T-cell (primary cell): ENCODE measurements around the gene DNAJC18. TPM values are rescaled to one million over a fixed set of nuclear protein-coding genes. Genes with fewer than 3 reads are reported as not detected.

Experiments
- ATAC-seq, 4 experiments: fragments of 200-7000 bp in 3 of 4; fragments of 150-1000 bp in 1 of 4; cut with Tn5 transposase; replicated peaks in 1 of 4; 1 replicate in 3 of 4; 2 replicates in 1 of 4; pipeline ENCODE4 v1.10.0; 2021; ENCODE audit warnings: moderate library complexity in 3 of 4, mild to moderate bottlenecking in 2 of 4, moderate number of reproducible peaks in 1 of 4
- CTCF ChIA-PET, 2 donors: fragments of 300-600 bp; sonication (Branson Sonifier 250); formaldehyde crosslinking; loops; one replicate each; lab custom pipeline; 2022; ENCODE audit warnings: antibody characterized with exemption in 2 of 2; lab: Charles Lee
- POLR2A ChIA-PET, 2 donors: fragments of 300-600 bp; sonication (Branson Sonifier 250); formaldehyde crosslinking; loops; one replicate each; lab custom pipeline; 2022; ENCODE audit warnings: antibody characterized with exemption in 2 of 2; lab: Charles Lee
- DNase-seq, 35 experiments: peaks; one replicate each; pipeline versions ENCODE4 v3.0.0 to v3.0.0-alpha.2; 2013 to 2023
- H3K27ac ChIP-seq: one replicate; pipeline ENCODE4 v1.5.1; 2013; ENCODE audit warnings: low read length
- H3K27me3 ChIP-seq, 2 experiments: replicated peaks in 1 of 2; 1 replicate in 1 of 2; 2 replicates in 1 of 2; pipeline versions ENCODE4 v1.6.1 to v1.7.0; 2013; ENCODE audit warnings: low read length in 1 of 2, mixed read lengths in 1 of 2; ENCODE audit not compliant: control insufficient read depth in 2 of 2, insufficient read depth in 2 of 2; ENCODE audit errors: extremely low read depth in 1 of 2
- H3K36me3 ChIP-seq, 2 donors: 1 replicate in 1 of 2; 2 replicates in 1 of 2; pipeline versions ENCODE4 v1.6.1 to v1.7.0; 2013; ENCODE audit warnings: low read length in 1 of 2; ENCODE audit not compliant: control insufficient read depth in 2 of 2, insufficient read depth in 1 of 2; ENCODE audit errors: extremely low read depth in 1 of 2
- H3K4me1 ChIP-seq, 2 experiments: 1 replicate in 1 of 2; 2 replicates in 1 of 2; pipeline versions ENCODE4 v1.6.1 to v1.7.0; 2013; ENCODE audit warnings: low read length in 2 of 2, mixed read lengths in 1 of 2; ENCODE audit not compliant: insufficient read depth in 2 of 2, control insufficient read depth in 1 of 2; ENCODE audit errors: extremely low read depth in 1 of 2
- H3K4me3 ChIP-seq, 2 donors: 1 replicate in 1 of 2; 2 replicates in 1 of 2; pipeline versions ENCODE4 v1.5.1 to v1.7.0; 2013; ENCODE audit warnings: mild to moderate bottlenecking in 2 of 2, low read length in 1 of 2, moderate library complexity in 1 of 2; ENCODE audit not compliant: control insufficient read depth in 1 of 2; ENCODE audit errors: extremely low read depth in 1 of 2
- H3K9me3 ChIP-seq: 2 replicates; pipeline ENCODE4 v1.7.0; 2013
- H3K27ac Mint-ChIP-seq, 2 donors: one replicate each; pipeline ENCODE4 v1.8.0; 2020 to 2021; ENCODE audit warnings: mild to moderate bottlenecking in 2 of 2, mixed read lengths in 2 of 2
- H3K27me3 Mint-ChIP-seq, 2 donors: one replicate each; pipeline ENCODE4 v1.8.0; 2021 to 2022; ENCODE audit warnings: mixed read lengths in 2 of 2
- H3K36me3 Mint-ChIP-seq: one replicate; pipeline ENCODE4 v1.8.0; 2021; ENCODE audit warnings: mixed read lengths
- H3K4me1 Mint-ChIP-seq, 3 donors: one replicate each; pipeline ENCODE4 v1.8.0; 2020 to 2022; ENCODE audit warnings: mixed read lengths in 3 of 3, mild to moderate bottlenecking in 1 of 3
- H3K4me3 Mint-ChIP-seq, 3 donors: one replicate each; pipeline ENCODE4 v1.8.0; 2020 to 2022; ENCODE audit warnings: mild to moderate bottlenecking in 3 of 3, mixed read lengths in 3 of 3, moderate library complexity in 3 of 3
- H3K9me3 Mint-ChIP-seq, 3 donors: one replicate each; pipeline ENCODE4 v1.8.0; 2020 to 2022; ENCODE audit warnings: mixed read lengths in 3 of 3
- WGBS: methylation state at CpG from one replicate; pipeline ENCODE4 v1.1.5; 2013; ENCODE audit warnings: missing lambda C conversion rate; ENCODE audit not compliant: insufficient coverage; 5-methylcytosine and 5-hydroxymethylcytosine counted together
- total RNA-seq, 35 experiments: library from RNA in 6 of 35; stranded (reverse) in 6 of 35; fragments of 120-200 nt in 1 of 35; gene quantifications; one replicate each; pipeline versions ENCODE4 v1.2.1 to v1.2.4 and lab custom pipeline; 2013 to 2026

The DNAJC18 gene
- total RNA-seq, 5 donors from 2014 or later (not counting 1 experiment from before 2014, with no cell fraction given) = 4.7 to 7.2 (median 6.4) TPM

DNA sequence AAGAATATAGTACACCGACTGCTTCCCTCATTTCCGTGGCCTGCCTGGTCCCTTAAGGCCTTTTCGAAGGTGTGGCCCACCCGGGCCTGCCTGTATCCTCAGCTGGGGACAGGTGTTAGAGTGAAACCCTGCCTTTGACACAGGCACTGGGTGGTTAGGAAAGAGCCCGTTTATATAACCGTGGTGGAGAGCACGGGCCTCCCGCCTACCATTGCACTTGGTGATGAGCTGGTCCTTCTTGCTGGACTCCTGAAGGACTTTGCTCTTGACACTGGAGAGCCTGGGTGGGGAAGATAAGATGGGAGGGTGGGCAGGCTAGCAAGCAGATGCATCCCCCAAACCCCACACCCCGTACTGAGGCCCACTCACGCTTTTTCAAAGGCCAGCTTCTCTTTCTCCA lies 37.8 kb downstream of the DNAJC18 start:
- no peaks in the 10 kb centered on the region for H3K9me3 ChIP-seq
- H3K4me3 ChIP-seq = no peak overlapping the region
- 100% methylated on average over 6 of the region's 10 CpGs for WGBS
- H3K9me3 Mint-ChIP-seq = no peaks in the 10 kb centered on the region
- no peak overlapping the region for H3K27ac ChIP-seq
- H3K36me3 Mint-ChIP-seq = peaks cover 4% of the 10 kb centered on the region
- no peak overlapping the region for H3K4me3 Mint-ChIP-seq
- DNase-seq (no peak), ATAC-seq (no peak)
- CTCF ChIA-PET = no interaction called here
- no peaks in the 10 kb centered on the region for H3K27me3 ChIP-seq
- POLR2A ChIA-PET = interaction anchor here in 1 of 2 donors (0.6 kb wide), 1 partner anchor 130 kb away, joined by 3 read pairs; no protein-coding TSS in a partner anchor
- H3K4me1 ChIP-seq = peaks cover 12 to 26% of the 10 kb centered on the region in 2 experiments
- peaks cover 21 to 29% (median 28%) of the 10 kb centered on the region in 3 donors for H3K4me1 Mint-ChIP-seq
- H3K36me3 ChIP-seq = peaks cover 3 to 5% of the 10 kb centered on the region in 2 donors
- no peaks in the 10 kb centered on the region for H3K27me3 Mint-ChIP-seq
- H3K27ac Mint-ChIP-seq = no peak overlapping the region

DNA sequence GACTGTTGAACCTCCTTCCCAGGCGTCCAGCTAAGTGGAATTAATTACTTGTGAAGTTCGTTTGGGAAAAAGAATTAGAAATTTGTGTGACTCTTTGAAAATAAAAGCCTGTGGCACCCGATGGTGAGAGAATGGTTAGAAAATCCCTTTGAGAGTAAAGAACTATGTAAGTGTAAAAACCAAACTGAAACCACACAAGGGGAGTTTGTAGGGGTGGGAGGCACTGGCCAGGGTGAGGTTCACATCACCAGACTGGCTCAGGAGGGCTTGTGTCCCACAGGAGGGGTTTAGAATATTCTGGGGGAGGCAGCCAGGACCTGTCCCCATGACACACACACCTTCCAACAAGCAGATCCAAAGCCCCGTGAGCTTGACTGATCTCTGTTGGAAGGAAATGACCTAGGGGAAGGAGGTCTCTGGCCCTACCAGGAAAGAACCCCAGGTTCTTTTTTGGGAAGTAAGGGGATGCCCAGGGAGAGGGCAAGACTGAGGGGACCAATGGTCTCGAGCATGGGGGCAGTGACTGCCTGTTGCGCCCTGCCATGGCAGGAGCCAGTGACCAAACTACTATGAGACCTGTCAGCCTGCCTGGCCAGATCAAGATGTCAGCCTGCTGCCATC lies 39.7 kb downstream of the DNAJC18 start:
- H3K4me1 Mint-ChIP-seq = peaks cover 20 to 29% (median 26%) of the 10 kb centered on the region in 3 donors

DNA sequence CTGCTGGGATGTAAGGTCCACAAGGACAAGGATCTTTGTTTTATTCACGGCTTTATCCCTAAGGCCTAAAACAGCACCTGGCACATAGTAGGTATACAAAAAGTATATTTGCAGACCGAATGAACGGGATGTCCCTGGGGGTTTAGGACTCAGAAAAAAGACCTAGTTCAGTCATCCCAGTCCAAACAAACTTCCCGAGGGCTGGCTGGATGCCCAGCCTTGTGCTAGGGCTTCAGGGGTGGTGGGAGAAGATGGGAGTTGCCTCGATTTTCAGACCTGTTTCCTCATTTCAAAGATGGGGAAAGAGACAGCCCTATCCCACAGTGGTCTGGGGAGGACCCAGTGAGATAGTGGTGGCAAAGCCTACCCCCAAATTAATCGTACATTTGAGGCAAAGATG lies 41.4 kb downstream of the DNAJC18 start:
- Histone ChIP-seq H3K36me3 (peaks cover 3 to 5% of the 10 kb centered on the region in 2 donors), H3K4me1 (peaks cover 0 to 24% of the 10 kb centered on the region in 2 experiments), H3K27ac (no peak overlapping the region), H3K27me3 (peaks cover 0 to 9% of the 10 kb centered on the region in 2 experiments), H3K9me3 (no peaks in the 10 kb centered on the region), H3K4me3 (no peak overlapping the region)
- CTCF ChIA-PET = no interaction called here
- WGBS = no CpG with 5 or more reads among the region's 6 CpGs
- Mint-ChIP-seq H3K27me3 (no peaks in the 10 kb centered on the region), H3K27ac (no peak overlapping the region), H3K36me3 (peaks cover 4% of the 10 kb centered on the region), H3K4me3 (no peak overlapping the region), H3K4me1 (peaks cover 10 to 18% (median 11%) of the 10 kb centered on the region in 3 donors), H3K9me3 (no peaks in the 10 kb centered on the region)
- DNase-seq = no peak
- ATAC-seq = no peak
- POLR2A ChIA-PET = interaction anchor here in 1 of 2 donors (0.7 kb wide), 1 partner anchor 93 kb away, joined by 3 read pairs; no protein-coding TSS in a partner anchor

More for the DNA sequence above, 39.7 kb downstream of the DNAJC18 start:
- DNase-seq = no peak
- no peak overlapping the region for H3K27ac ChIP-seq
- H3K9me3 ChIP-seq = no peaks in the 10 kb centered on the region
- Mint-ChIP-seq H3K9me3 (no peaks in the 10 kb centered on the region), H3K4me3 (no peak overlapping the region), H3K27me3 (no peaks in the 10 kb centered on the region), H3K27ac (no peak overlapping the region), H3K36me3 (peaks cover 4% of the 10 kb centered on the region)
- WGBS = 51% methylated on average over 4 of the region's 6 CpGs
- no peak for ATAC-seq
- ChIA-PET POLR2A (interaction anchor here in 1 of 2 donors (0.5 to 0.7 kb wide), 2 partner anchors 152 to 1043 kb away, joined by 3 to 4 read pairs; no protein-coding TSS in a partner anchor), CTCF (no interaction called here)
- H3K27me3 ChIP-seq = no peaks in the 10 kb centered on the region
- no peak overlapping the region for H3K4me3 ChIP-seq
- peaks cover 11 to 22% of the 10 kb centered on the region in 2 experiments for H3K4me1 ChIP-seq
- H3K36me3 ChIP-seq = peaks cover 3 to 5% of the 10 kb centered on the region in 2 donors

DNA sequence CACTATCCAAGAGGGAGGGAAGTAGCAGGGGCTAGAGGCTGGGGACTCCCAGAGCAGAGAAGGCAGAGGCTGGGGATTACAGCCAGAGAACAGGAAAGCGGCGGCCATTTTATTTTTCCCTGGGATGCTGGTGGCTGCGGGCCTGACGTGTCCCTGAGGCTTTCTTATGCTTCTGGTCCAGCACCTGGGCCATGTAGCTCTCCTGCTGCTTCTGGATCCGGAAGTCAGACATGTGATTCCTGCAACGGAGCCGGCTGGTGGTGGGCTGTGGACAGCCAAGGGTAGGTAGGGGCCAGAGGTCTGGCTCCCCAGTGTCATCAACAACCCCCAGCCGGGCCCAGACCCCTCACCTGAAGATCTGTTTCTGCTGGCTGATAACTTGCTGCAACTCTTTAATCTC lies 42.6 kb downstream of the DNAJC18 start:
- Histone ChIP-seq H3K9me3 (no peaks in the 10 kb centered on the region), H3K4me3 (no peak overlapping the region), H3K36me3 (peaks cover 3 to 5% of the 10 kb centered on the region in 2 donors), H3K27me3 (peaks cover 0 to 9% of the 10 kb centered on the region in 2 experiments), H3K4me1 (peaks cover 0 to 30% of the 10 kb centered on the region in 2 experiments), H3K27ac (no peak overlapping the region)
- H3K36me3 Mint-ChIP-seq = peaks cover 4% of the 10 kb centered on the region
- H3K27ac Mint-ChIP-seq = no peak overlapping the region
- ATAC-seq (no peak), DNase-seq (no peak)
- peaks cover 8 to 15% (median 9%) of the 10 kb centered on the region in 3 donors for H3K4me1 Mint-ChIP-seq
- H3K9me3 Mint-ChIP-seq = no peaks in the 10 kb centered on the region
- WGBS = 100% methylated on average over 4 of the region's 8 CpGs
- ChIA-PET POLR2A (no interaction called here), CTCF (interaction anchor here in 1 of 2 donors (1.5 kb wide), 1 partner anchor 24 kb away, joined by 4 read pairs; no protein-coding TSS in a partner anchor)
- no peak overlapping the region for H3K4me3 Mint-ChIP-seq
- no peaks in the 10 kb centered on the region for H3K27me3 Mint-ChIP-seq

DNA sequence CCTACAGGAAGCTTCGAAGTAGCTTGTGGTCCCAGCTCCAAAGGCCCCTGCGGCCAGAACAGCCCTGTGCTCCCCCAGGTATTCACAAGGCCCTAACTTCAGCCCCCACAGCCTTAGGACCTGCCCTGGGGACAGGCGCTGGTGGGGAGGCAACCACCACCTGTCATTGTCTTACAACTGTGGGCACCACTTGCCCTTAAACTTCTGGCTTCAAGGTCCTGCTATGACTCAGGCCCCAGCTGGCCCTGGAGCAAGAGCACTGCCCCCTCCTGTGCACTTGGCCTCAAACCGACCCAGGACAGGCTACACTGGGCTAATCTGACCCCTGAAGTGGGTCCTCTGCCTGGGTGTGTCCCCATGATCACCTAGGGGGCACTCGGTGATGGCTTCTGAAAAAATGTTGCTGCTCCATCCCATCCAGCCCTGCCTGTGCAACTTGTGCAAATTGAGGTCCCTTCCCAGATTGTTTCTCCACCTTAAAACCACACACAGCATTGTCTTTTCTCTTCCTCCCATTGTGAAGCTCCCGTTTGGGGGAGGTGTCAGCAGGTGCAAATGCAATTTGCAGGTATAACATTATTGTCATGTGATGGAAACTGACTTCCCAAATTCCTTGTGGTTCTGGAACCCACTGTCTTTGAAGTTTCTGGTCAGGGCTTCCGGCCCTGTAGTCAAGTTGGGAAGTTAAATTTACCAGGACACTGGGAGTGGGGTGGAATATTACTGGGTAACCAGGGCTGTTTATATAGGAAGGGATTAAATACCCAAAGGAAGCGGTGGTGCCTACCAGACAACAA lies 43.3 kb downstream of the DNAJC18 start:
- ATAC-seq = no peak
- POLR2A ChIA-PET = no interaction called here
- Histone ChIP-seq H3K27me3 (peaks cover 0 to 9% of the 10 kb centered on the region in 2 experiments), H3K27ac (no peak overlapping the region), H3K4me3 (no peak overlapping the region), H3K9me3 (no peaks in the 10 kb centered on the region), H3K4me1 (peaks cover 0 to 37% of the 10 kb centered on the region in 2 experiments), H3K36me3 (no peaks in the 10 kb centered on the region)
- Mint-ChIP-seq H3K4me1 (peaks cover 15 to 21% (median 15%) of the 10 kb centered on the region in 3 donors), H3K4me3 (peak overlapping the region; percentile 21 to 43 (median 24)), H3K36me3 (peaks cover 4% of the 10 kb centered on the region), H3K27ac (no peak overlapping the region), H3K27me3 (no peaks in the 10 kb centered on the region), H3K9me3 (no peaks in the 10 kb centered on the region)
- CTCF ChIA-PET = interaction anchor here in 1 of 2 donors (1.5 kb wide), 1 partner anchor 25 kb away, joined by 4 read pairs; no protein-coding TSS in a partner anchor
- DNase-seq = no peak
- 95% methylated on average over 4 of the region's 8 CpGs for WGBS
